H7 (cell line): Measurements from ENCODE around the gene CA12. TPM values are rescaled to one million over a fixed set of nuclear protein-coding genes. Genes with fewer than 3 reads are reported as not detected.
A peak's percentile ranks its signal among the peaks of the same experiment; 100 is the strongest.

Experiments
- DNase-seq: peaks from one replicate; pipeline ENCODE4 v3.0.0; 2012
- H3K27me3 ChIP-seq: 2 replicates; pipeline ENCODE4 v1.6.0; 2011; ENCODE audit warnings: mild to moderate bottlenecking, low read length; ENCODE audit not compliant: control insufficient read depth, insufficient read depth
- H3K36me3 ChIP-seq: replicated peaks from 2 replicates; pipeline ENCODE4 v1.5.1; 2011; ENCODE audit warnings: low read length; ENCODE audit not compliant: control insufficient read depth, insufficient read depth
- H3K4me3 ChIP-seq: 2 replicates; pipeline ENCODE4 v1.5.1; 2011; ENCODE audit warnings: low read depth, mild to moderate bottlenecking, control low read depth, low read length, moderate library complexity; ENCODE audit not compliant: insufficient read depth
- total RNA-seq: library from RNA; depleted of rRNA; stranded (reverse); fragments of >200 nt; shearing (Covaris generic); gene quantifications from 2 replicates; pipeline ENCODE4 v1.2.3, GENCODE V29; 2014; rRNA removed

The CA12 gene
- total RNA-seq, 1 experiment from 2014 or later, result 1.9 TPM

GRCh38 chr15:63288778-63289378 is 92.8 kb downstream of the CA12 start:
- DNase-seq, result peak; percentile 65
- Histone ChIP-seq H3K4me3 (no peak overlapping the region), H3K27me3 (no peaks in the 10 kb centered on the region), H3K36me3 (no peaks in the 10 kb centered on the region)

GRCh38 chr15:63288342-63288741 is 93.3 kb downstream of the CA12 start:
- DNase-seq, result no peak
- no peaks in the 10 kb centered on the region for H3K27me3 ChIP-seq
- H3K4me3 ChIP-seq, result no peak overlapping the region
- no peaks in the 10 kb centered on the region for H3K36me3 ChIP-seq

- no peak overlapping the region for H3K4me3 ChIP-seq
- DNase-seq, result no peak
- no peaks in the 10 kb centered on the region for H3K27me3 ChIP-seq
- no peaks in the 10 kb centered on the region for H3K36me3 ChIP-seq
Measured at GRCh38 chr15:63287109-63287508, 94.5 kb downstream of the CA12 start.

- Histone ChIP-seq H3K36me3 (no peaks in the 10 kb centered on the region), H3K27me3 (no peaks in the 10 kb centered on the region), H3K4me3 (no peak overlapping the region)
- no peak for DNase-seq
Measured at GRCh38 chr15:63284335-63284734, 97.3 kb downstream of the CA12 start.

- no peaks in the 10 kb centered on the region for H3K36me3 ChIP-seq
- DNase-seq, result no peak
- H3K27me3 ChIP-seq, result peaks cover 4% of the 10 kb centered on the region
- no peak overlapping the region for H3K4me3 ChIP-seq
Measured at GRCh38 chr15:63283126-63283525, 98.5 kb downstream of the CA12 start.

DNA sequence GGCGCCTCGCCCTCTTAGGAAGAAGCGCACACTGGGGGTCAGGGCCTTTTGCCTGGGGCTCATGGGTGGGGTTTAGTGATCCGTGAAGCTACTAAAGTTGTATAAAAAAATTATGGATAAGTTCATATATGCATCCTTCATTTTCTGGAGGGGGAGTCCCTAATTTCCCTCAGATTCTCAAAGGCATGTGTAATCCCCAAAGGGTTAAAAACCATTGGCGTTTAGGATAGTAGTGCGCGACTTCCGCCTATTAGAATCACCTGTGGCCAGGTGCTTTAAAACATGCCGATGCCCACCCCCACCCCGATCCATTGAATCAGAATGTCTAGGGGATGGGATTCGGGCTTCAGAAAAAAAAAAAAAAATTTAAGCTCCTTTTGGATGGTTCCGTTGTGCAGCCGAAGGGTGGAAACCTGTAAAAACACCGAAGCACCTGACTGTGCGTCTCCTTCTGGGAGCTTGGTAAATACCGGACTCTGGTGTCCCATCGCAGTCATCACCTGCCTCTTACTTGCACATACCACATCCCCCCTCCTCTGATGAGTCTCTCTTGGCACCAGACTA is 103.7 kb downstream of the CA12 start:
- peak overlapping the region; percentile 74 for H3K4me3 ChIP-seq
- H3K27me3 ChIP-seq, result peaks cover 13% of the 10 kb centered on the region
- no peaks in the 10 kb centered on the region for H3K36me3 ChIP-seq
- DNase-seq, result peak; percentile 50

GRCh38 chr15:63277038-63277892 is 104.4 kb downstream of the CA12 start, which contains the start of gene APH1B:
APH1B (plus strand) TSS chr15:63277605; CDS start chr15:63277624, 19 bp downstream.
- Histone ChIP-seq H3K4me3 (peak within 1 kb of the TSS; percentile 74), H3K36me3 (no peaks in the 10 kb centered on the region), H3K27me3 (peaks cover 13% of the 10 kb centered on the region)
- peak; percentile 92 for DNase-seq

DNA sequence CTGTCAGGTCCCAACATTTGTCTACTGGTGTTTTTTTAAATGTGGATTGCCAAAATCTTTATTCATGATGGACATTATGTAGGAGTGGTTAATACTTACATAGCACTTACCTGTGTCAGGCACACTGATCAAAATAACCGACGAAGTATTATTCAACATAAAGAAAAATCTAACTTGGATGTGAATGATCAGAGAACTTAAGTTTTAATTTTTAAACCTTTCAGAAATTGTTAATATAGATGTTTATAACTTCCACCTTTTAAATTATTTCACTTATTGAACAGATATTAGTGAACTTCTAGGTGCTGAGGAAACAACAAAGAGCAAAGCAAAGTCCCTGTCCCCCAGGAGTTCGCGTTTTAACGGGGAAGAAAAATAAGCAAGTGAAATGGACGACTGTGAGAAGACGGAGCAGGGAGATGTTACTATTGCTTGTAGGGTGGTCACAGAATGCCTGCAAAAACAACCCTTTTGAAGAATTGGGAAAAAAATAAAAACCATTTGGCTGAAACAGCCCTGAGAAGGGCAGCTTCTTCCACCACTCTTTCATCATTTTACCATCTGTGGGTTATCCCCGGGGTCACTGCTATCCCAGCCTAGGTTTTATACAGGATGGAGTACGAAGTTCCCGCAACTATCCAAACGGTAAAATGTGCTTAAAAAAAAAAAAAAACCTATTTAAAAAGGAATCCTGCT is 105.2 kb downstream of the CA12 start:
- no peak for DNase-seq
- H3K27me3 ChIP-seq, result peaks cover 13% of the 10 kb centered on the region
- H3K4me3 ChIP-seq, result peak overlapping the region; percentile 61
- H3K36me3 ChIP-seq, result no peaks in the 10 kb centered on the region

GRCh38 chr15:63274427-63274826 is 107.2 kb downstream of the CA12 start:
- DNase-seq, result peak; percentile 63
- peaks cover 13% of the 10 kb centered on the region for H3K27me3 ChIP-seq
- H3K36me3 ChIP-seq, result no peaks in the 10 kb centered on the region
- no peak overlapping the region for H3K4me3 ChIP-seq

Other genes with a start within 250 kb of the CA12 start
- 26.9 and 29.0 TPM in 2 replicates for gene RPS27L, start 224.4 kb downstream of the CA12 start, total RNA-seq
- gene RAB8B, start 192.2 kb downstream of the CA12 start, total RNA-seq, result 27.2 and 31.2 TPM in 2 replicates
- gene APH1B, start 104.2 kb downstream of the CA12 start, total RNA-seq, result 5.8 and 7.1 TPM in 2 replicates
- 30.0 and 50.8 TPM in 2 replicates for gene USP3, start 122.7 kb upstream of the CA12 start, total RNA-seq
- gene FBXL22, start 215.5 kb upstream of the CA12 start, total RNA-seq, result 0.26 and 0.90 TPM in 2 replicates